H1 (cell line): ENCODE results near the gene LRRK1. TPM values are rescaled to one million over a fixed set of nuclear protein-coding genes. Genes with fewer than 3 reads are reported as not detected.

ENCODE experiments used
- CTCF ChIA-PET: fragments of 300-600 bp; sonication (Branson Sonifier 250); formaldehyde crosslinking; loops from one replicate; lab custom pipeline; 2021; ENCODE audit not compliant: partially characterized antibody; lab: Charles Lee
- POLR2A ChIA-PET: fragments of 300-600 bp; sonication (Branson Sonifier 250); formaldehyde crosslinking; loops from one replicate; lab custom pipeline; 2021; ENCODE audit warnings: inconsistent platforms; ENCODE audit not compliant: partially characterized antibody; lab: Charles Lee
- DNase-seq, 2 experiments: peaks; one replicate each; pipeline versions ENCODE4 v3.0.0 to v3.0.0-alpha.2; 2010 to 2022; ENCODE audit warnings: low spot score in 2 of 2, low read depth in 1 of 2, mixed read lengths in 1 of 2
- FAIRE-seq: peaks from 2 replicates; lab custom pipeline; 2011; peaks lifted over from hg19 to GRCh38; lab: Jason Lieb, UNC
- H2AFZ ChIP-seq: 2 replicates; pipeline ENCODE4 v1.8.1; 2012; ENCODE audit warnings: low read length, inconsistent platforms
- H2AK5ac ChIP-seq: 2 replicates; pipeline ENCODE4 v1.6.1; 2013; ENCODE audit warnings: low read depth, low read length
- H2BK120ac ChIP-seq: replicated peaks from 2 replicates; pipeline ENCODE3; 2013; ENCODE audit warnings: low read depth, low read length, inconsistent platforms
- H2BK12ac ChIP-seq: 2 replicates; pipeline ENCODE4 v1.6.1; 2013; ENCODE audit warnings: low read depth, low read length
- H2BK15ac ChIP-seq: 2 replicates; pipeline ENCODE4 v1.6.1; 2013; ENCODE audit warnings: low read length
- H2BK20ac ChIP-seq: 2 replicates; pipeline ENCODE4 v1.6.1; 2013; ENCODE audit warnings: low read length
- H2BK5ac ChIP-seq: 2 replicates; pipeline ENCODE4 v1.6.1; 2013; ENCODE audit warnings: low read depth, low read length
- H3K14ac ChIP-seq: 2 replicates; pipeline ENCODE4 v1.6.1; 2013; ENCODE audit warnings: inconsistent platforms; ENCODE audit not compliant: insufficient read length
- H3K18ac ChIP-seq: 2 replicates; pipeline ENCODE4 v1.6.1; 2013; ENCODE audit warnings: low read length; ENCODE audit errors: extremely low read depth
- H3K23ac ChIP-seq: 2 replicates; pipeline ENCODE4 v1.6.1; 2013; ENCODE audit warnings: inconsistent platforms; ENCODE audit not compliant: insufficient read length
- H3K23me2 ChIP-seq: 2 replicates; pipeline ENCODE4 v1.6.1; 2013; ENCODE audit warnings: low read depth, low read length
- H3K27ac ChIP-seq: 2 replicates; pipeline ENCODE4 v1.6.1; 2011; ENCODE audit warnings: low read depth, low read length, inconsistent platforms
- H3K27me3 ChIP-seq, 4 experiments: replicated peaks in 1 of 4; 1 replicate in 1 of 4; 2 replicates in 3 of 4; pipeline versions ENCODE4 v1.6.1 to v1.8.1; 2011 to 2013; ENCODE audit warnings: low read length in 3 of 4, mild to moderate bottlenecking in 3 of 4, inconsistent platforms in 2 of 4, mixed read lengths in 2 of 4, moderate library complexity in 1 of 4; ENCODE audit not compliant: control insufficient read depth in 3 of 4, insufficient read depth in 3 of 4; ENCODE audit errors: extremely low read depth in 1 of 4
- H3K36me3 ChIP-seq, 4 experiments: 2 replicates each; pipeline versions ENCODE4 v1.6.1 to v1.8.1; 2011 to 2013; ENCODE audit warnings: mild to moderate bottlenecking in 4 of 4, low read length in 3 of 4, moderate library complexity in 2 of 4, control low read depth in 1 of 4, inconsistent platforms in 1 of 4; ENCODE audit not compliant: insufficient read depth in 4 of 4, control insufficient read depth in 2 of 4
- H3K4ac ChIP-seq: replicated peaks from 2 replicates; pipeline ENCODE3; 2013; ENCODE audit warnings: low read length, low read depth, mixed read lengths, inconsistent platforms; ENCODE audit not compliant: insufficient read length
- H3K4me1 ChIP-seq, 4 experiments: replicated peaks in 1 of 4; 1 replicate in 1 of 4; 2 replicates in 3 of 4; pipeline versions ENCODE4 v1.6.1 to v1.8.1; 2011 to 2013; ENCODE audit warnings: low read length in 3 of 4, inconsistent platforms in 2 of 4, mixed read lengths in 1 of 4; ENCODE audit not compliant: insufficient read depth in 4 of 4, control insufficient read depth in 3 of 4
- H3K4me2 ChIP-seq, 2 experiments: 2 replicates each; pipeline versions ENCODE4 v1.6.1 to v1.8.1; 2011 to 2013; ENCODE audit warnings: low read depth in 2 of 2, low read length in 2 of 2, control low read depth in 1 of 2, inconsistent platforms in 1 of 2, mild to moderate bottlenecking in 1 of 2; ENCODE audit not compliant: insufficient read depth in 1 of 2
- H3K4me3 ChIP-seq, 4 experiments: fragments of 200-600, 300-600 bp in 1 of 4; sonication (generic), shearing (Covaris generic), sonication (Bioruptor Twin) in 1 of 4; 2 replicates each; pipeline versions ENCODE4 v1.5.1 to v1.8.1; 2011 to 2016; ENCODE audit warnings: low read length in 4 of 4, low read depth in 3 of 4, control low read depth in 2 of 4, inconsistent platforms in 2 of 4, mild to moderate bottlenecking in 2 of 4, mixed read lengths in 1 of 4, moderate library complexity in 1 of 4; ENCODE audit not compliant: insufficient read depth in 2 of 4; ENCODE audit errors: extremely low read depth in 1 of 4
- H3K56ac ChIP-seq: replicated peaks from 2 replicates; pipeline ENCODE3; 2013; ENCODE audit warnings: low read depth, mild to moderate bottlenecking, mixed read lengths, low read length, inconsistent platforms; ENCODE audit not compliant: insufficient read length
- H3K79me1 ChIP-seq: 2 replicates; pipeline ENCODE4 v1.6.1; 2013; ENCODE audit warnings: low read depth, low read length, control low read depth
- H3K79me2 ChIP-seq, 2 experiments: 2 replicates each; pipeline versions ENCODE4 v1.6.1 to v1.8.1; 2012 to 2013; ENCODE audit warnings: low read length in 2 of 2, mild to moderate bottlenecking in 2 of 2, inconsistent platforms in 1 of 2; ENCODE audit not compliant: insufficient read depth in 2 of 2, control insufficient read depth in 1 of 2
- H3K9ac ChIP-seq, 4 experiments: replicated peaks in 1 of 4; 1 replicate in 1 of 4; 2 replicates in 3 of 4; pipeline versions ENCODE4 v1.6.1 to v1.8.1; 2011 to 2013; ENCODE audit warnings: low read depth in 3 of 4, low read length in 3 of 4, control low read depth in 2 of 4, mild to moderate bottlenecking in 2 of 4, moderate library complexity in 2 of 4, inconsistent platforms in 1 of 4; ENCODE audit errors: extremely low read depth in 1 of 4
- H3K9me3 ChIP-seq, 2 experiments: 2 replicates each; pipeline versions ENCODE4 v1.6.1 to v1.8.1; 2012 to 2013; ENCODE audit warnings: mild to moderate bottlenecking in 2 of 2, moderate library complexity in 2 of 2, control low read depth in 1 of 2, inconsistent platforms in 1 of 2, low read depth in 1 of 2, low read length in 1 of 2, mixed read lengths in 1 of 2; ENCODE audit not compliant: insufficient read depth in 2 of 2
- H4K20me1 ChIP-seq, 2 experiments: replicated peaks in 1 of 2; 2 replicates each; pipeline versions ENCODE3 to v1.8.1; 2011 to 2013; ENCODE audit warnings: inconsistent platforms in 2 of 2, low read length in 2 of 2, mild to moderate bottlenecking in 1 of 2; ENCODE audit not compliant: insufficient read depth in 2 of 2, control insufficient read depth in 1 of 2
- H4K5ac ChIP-seq: 2 replicates; pipeline ENCODE4 v1.6.1; 2013; ENCODE audit warnings: low read length, low read depth, mixed read lengths, inconsistent platforms; ENCODE audit not compliant: insufficient read length
- H4K8ac ChIP-seq: 2 replicates; pipeline ENCODE4 v1.8.0; 2013; ENCODE audit warnings: mild to moderate bottlenecking, moderate library complexity, low read length, inconsistent platforms; ENCODE audit not compliant: insufficient read depth; ENCODE audit errors: extremely low read depth
- H4K91ac ChIP-seq: replicated peaks from 2 replicates; pipeline ENCODE3; 2013; ENCODE audit warnings: low read length, mixed read lengths, inconsistent platforms; ENCODE audit not compliant: insufficient read length
- BACH1 ChIP-seq: IDR thresholded peaks from 2 replicates; pipeline ENCODE4 v1.6.1; 2012; ENCODE audit warnings: low read length, improper control_type of control experiment
- BCL11A ChIP-seq, 2 experiments: IDR thresholded peaks; one replicate each; pipeline ENCODE4 v1.6.1; 2011; ENCODE audit warnings: low read depth in 2 of 2, low read length in 2 of 2, mild to moderate bottlenecking in 2 of 2
- CHD2 ChIP-seq: IDR thresholded peaks from 2 replicates; pipeline ENCODE4 v1.6.1; 2012; ENCODE audit warnings: low read length, improper control_type of control experiment
- NRF1 ChIP-seq: IDR thresholded peaks from 2 replicates; pipeline ENCODE4 v1.6.1; 2011; ENCODE audit warnings: mild to moderate bottlenecking, low read depth, low read length, improper control_type of control experiment
- RFX5 ChIP-seq: IDR thresholded peaks from 2 replicates; pipeline ENCODE4 v1.6.1; 2011; ENCODE audit warnings: low read depth, low read length, improper control_type of control experiment, borderline replicate concordance
- SAP30 ChIP-seq: fragments of 300-600 bp; sonication (generic); IDR thresholded peaks from 2 replicates; pipeline ENCODE4 v1.7.1; 2012; ENCODE audit warnings: low read length, moderate library complexity, mild to moderate bottlenecking, inconsistent platforms; ENCODE audit not compliant: insufficient read depth, insufficient replicate concordance
- SIX5 ChIP-seq: IDR thresholded peaks from 2 replicates; pipeline ENCODE4 v1.6.1; 2011; ENCODE audit warnings: mild to moderate bottlenecking, low read depth, low read length
- SP2 ChIP-seq: IDR thresholded peaks from 2 replicates; pipeline ENCODE4 v1.6.1; 2012; ENCODE audit warnings: mild to moderate bottlenecking, low read length, inconsistent platforms
- TAF1 ChIP-seq: IDR thresholded peaks from 2 replicates; pipeline ENCODE4 v1.6.1; 2011; ENCODE audit warnings: mild to moderate bottlenecking, low read depth, low read length
- TEAD4 ChIP-seq: IDR thresholded peaks from 2 replicates; pipeline ENCODE4 v1.6.1; 2012; ENCODE audit warnings: low read depth, low read length, inconsistent platforms, mixed read lengths
- WGBS, 2 experiments: shearing (Covaris generic) in 1 of 2; methylation state at CpG; one replicate each; pipeline versions ENCODE4 v1.1.6 to v1.1.7; 2013 to 2015; ENCODE audit warnings: low lambda C conversion rate in 2 of 2, mixed read lengths in 2 of 2, inconsistent platforms in 1 of 2, low coverage in 1 of 2, missing lambda C conversion rate in 1 of 2; ENCODE audit not compliant: insufficient replicate concordance in 2 of 2, insufficient coverage in 1 of 2, insufficient read length in 1 of 2; ENCODE audit errors: extremely low coverage in 1 of 2, missing lambda C conversion rate in 1 of 2; 5-methylcytosine and 5-hydroxymethylcytosine counted together
- polyA plus RNA-seq, 7 experiments: library from polyadenylated mRNA; depleted of rRNA in 3 of 7; stranded (reverse) in 5 of 7; unstranded in 2 of 7; fragments of >200 nt in 5 of 7; fragments of 200-250 nt in 2 of 7; gene quantifications; 1 replicate in 5 of 7; 2 replicates in 1 of 7; 4 replicates in 1 of 7; pipeline versions ENCODE4 v1.2.1 to v1.2.3, GENCODE V29; 2011 to 2013; ENCODE audit warnings: missing spikeins in 2 of 7, mixed read lengths in 2 of 7
- total RNA-seq: library from RNA; stranded (reverse); fragmentation: NEBNext Ultra II Directional; extraction: Animal tissue kit (Norgen Biotek cat#: 25700); gene quantifications from 2 replicates; pipeline ENCODE4 v1.2.1, GENCODE V29; 2021

The LRRK1 gene
- total and polyA plus RNA-seq, 2 of the 8 experiments (the other 6 are each of a cell fraction or from before 2014, with no cell fraction given): 1.2 to 3.6 TPM

- H3K36me3 ChIP-seq: no peaks in the 10 kb centered on the region
- POLR2A ChIA-PET: no interaction called here
- no peaks in the 10 kb centered on the region; a peak in 1 of 7 replicates for H3K4me1 ChIP-seq
- TF ChIP-seq BACH1 (no peak), BCL11A (IDR thresholded peaks at IDR 0.05; ENCODE audit: low read depth in 2 of 2, low read length in 2 of 2) (no peak), CHD2 (no peak), RFX5 (no peak), TAF1 (no peak), SAP30 (no peak), TEAD4 (no peak), SP2 (no peak), NRF1 (no peak), SIX5 (no peak)
- no peaks in the 10 kb centered on the region for H3K23me2 ChIP-seq
- DNase-seq (no peak), FAIRE-seq (no peak)
- H2BK20ac ChIP-seq: no peak overlapping the region
- no peak overlapping the region for H4K91ac ChIP-seq
- H2BK15ac ChIP-seq: no peak overlapping the region
- H3K56ac ChIP-seq: no peak overlapping the region
- no peak overlapping the region for H2BK12ac ChIP-seq
- no peaks in the 10 kb centered on the region for H3K79me1 ChIP-seq
- H3K79me2 ChIP-seq: no peaks in the 10 kb centered on the region
- H4K8ac ChIP-seq: no peak overlapping the region
- no peak overlapping the region for H2AFZ ChIP-seq
- no peak overlapping the region for H3K4ac ChIP-seq
- no peak overlapping the region for H3K4me2 ChIP-seq
- H2AK5ac ChIP-seq: no peak overlapping the region
- CTCF ChIA-PET: interaction anchor here (0.8 to 6.6 kb wide), 5 partner anchors 26 to 64 kb away, joined by 3 to 53 read pairs (median 4); partner anchors contain the start of gene LRRK1
- WGBS, 2 experiments: 95% methylated on average over 4 of the region's 4 CpGs; no CpG with 5 or more reads in 1 of the 2 experiments
- H2BK5ac ChIP-seq: no peak overlapping the region
- H4K20me1 ChIP-seq: no peaks in the 10 kb centered on the region
- no peak overlapping the region for H3K27ac ChIP-seq
- H3K23ac ChIP-seq: no peak overlapping the region
- no peak overlapping the region for H3K9ac ChIP-seq
- H3K27me3 ChIP-seq: no peaks in the 10 kb centered on the region; a peak in 1 of 7 replicates
- no peak overlapping the region for H3K18ac ChIP-seq
- 0 out of 4 replicates have a peak, but pooled peaks cover 0 to 3% of the 10 kb centered on the region in 2 experiments for H3K9me3 ChIP-seq
- H4K5ac ChIP-seq: no peak overlapping the region
- H3K14ac ChIP-seq: no peak overlapping the region
- no peak overlapping the region for H3K4me3 ChIP-seq
- H2BK120ac ChIP-seq: no peak overlapping the region
These were observed 61.4 kb downstream of the LRRK1 start for GRCh38 chr15:100980410-100981046.
